Measurements from ENCODE around the gene C19orf81. TPM values are rescaled to one million over a fixed set of nuclear protein-coding genes. Genes with fewer than 3 reads are reported as not detected.
"Not testable (repeated sequence)": the region's sequence is repeated elsewhere in the genome, so short reads cannot be mapped to it uniquely, and the experiment has no call there.

The C19orf81 gene
- not detected for total RNA-seq

DNA sequence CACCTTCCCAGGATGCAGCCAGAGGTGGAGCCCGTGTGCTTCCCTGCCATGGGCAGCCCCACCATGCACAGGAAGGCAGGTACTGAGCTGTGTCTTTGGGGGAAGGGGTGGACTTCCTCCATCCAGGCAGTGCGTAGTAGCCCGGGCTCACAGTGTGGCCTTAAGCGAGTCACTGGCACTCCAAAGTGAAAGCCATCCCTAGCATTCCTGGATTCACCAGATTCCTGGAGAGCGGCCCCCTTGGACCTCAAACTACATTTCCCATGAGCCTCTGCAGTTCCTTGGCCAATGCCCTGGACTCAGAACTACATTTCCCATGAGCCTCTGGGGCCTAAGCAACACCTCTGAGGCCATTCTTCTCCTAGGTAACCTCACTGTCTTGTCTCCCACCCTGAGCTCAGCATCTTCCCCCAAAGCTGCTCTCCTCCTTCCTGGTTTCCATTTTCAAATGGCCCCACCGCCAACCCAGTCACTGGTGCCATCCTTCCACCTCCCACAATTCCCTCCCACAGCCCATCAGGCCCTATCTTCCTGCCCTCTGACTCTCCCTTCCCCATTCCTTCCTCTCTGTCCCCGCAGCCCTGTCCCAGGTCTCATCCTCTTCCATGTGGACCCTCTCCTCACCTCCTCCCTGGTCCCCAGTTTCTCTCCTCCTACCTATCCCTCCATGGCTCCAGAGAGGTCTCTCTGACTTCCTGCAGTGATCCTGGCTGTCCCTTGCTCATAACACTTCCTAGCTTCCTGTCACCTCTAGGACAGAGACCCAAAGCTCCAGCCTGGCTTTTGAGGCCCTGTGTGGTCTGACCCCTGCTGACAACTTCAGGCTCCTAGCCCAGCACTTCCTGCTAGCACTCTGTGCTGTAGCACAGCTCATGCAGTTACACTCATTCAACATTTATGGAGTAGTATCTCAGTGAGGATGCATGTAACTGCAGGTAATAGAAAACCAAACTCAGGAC is at the start of gene C19orf81:
C19orf81 (plus strand) TSS at position 13 of the 959 bp plus-strand sequence; CDS start at position 13, 0 bp downstream.
- DNase-seq, result no peak

DNA sequence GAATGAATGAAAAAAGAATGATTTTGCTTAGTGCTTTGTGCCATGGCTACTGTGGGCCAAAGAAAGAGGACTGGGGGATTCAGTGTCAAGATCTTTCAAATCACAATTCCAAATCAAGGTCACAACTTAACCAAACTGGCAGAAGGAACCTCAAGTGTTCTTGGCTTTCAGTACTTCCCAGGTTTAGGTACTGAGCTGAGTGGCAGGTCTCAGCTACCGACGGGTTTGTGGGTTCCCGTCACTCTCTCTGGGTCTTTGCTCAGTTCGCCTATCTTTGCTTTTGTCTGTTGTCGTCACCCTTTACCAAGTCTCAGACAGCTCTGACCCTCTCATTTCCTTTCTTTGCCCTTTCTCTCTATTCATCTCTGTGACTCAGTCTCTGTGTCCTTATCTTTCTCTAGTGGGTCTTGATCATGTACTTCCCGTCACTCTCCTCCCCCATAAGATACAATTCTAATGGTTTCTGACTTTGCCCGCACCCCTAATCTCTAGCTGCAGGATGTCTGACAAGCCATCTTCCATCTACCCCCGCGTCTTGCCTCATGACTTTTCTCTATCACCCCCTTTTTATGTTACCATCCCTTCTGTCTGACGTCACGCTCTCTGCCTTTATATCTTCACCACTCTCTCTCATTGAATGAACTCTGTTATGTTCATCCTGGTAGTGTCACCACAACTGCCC is 47.7 kb upstream of the C19orf81 start:
- no peak for DNase-seq

GRCh38 chr19:50602089-50602422 is 47.2 kb upstream of the C19orf81 start:
- DNase-seq, result no peak

DNA sequence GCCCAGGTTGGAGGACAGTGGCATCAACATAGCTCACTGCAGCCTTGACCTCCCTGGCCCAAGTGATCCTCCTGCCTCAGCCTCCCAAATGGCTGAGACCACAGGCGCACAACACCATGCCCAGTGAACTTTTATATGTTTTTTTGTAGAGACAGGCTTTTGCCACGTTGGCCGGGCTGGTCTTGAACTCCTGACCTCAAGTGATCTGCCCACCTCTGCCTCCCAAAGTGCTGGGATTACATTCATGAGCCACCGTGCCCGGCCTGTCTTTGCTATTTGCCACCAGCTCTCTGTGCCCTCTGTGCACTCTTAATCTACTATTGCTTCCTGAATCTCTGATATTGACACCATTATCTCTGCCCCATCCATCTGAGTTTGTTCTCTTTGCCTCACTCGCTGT is 46.7 kb upstream of the C19orf81 start:
- DNase-seq, result no peak

- DNase-seq, result no peak
These were observed 46.3 kb upstream of the C19orf81 start for GRCh38 chr19:50602935-50603334.

DNA sequence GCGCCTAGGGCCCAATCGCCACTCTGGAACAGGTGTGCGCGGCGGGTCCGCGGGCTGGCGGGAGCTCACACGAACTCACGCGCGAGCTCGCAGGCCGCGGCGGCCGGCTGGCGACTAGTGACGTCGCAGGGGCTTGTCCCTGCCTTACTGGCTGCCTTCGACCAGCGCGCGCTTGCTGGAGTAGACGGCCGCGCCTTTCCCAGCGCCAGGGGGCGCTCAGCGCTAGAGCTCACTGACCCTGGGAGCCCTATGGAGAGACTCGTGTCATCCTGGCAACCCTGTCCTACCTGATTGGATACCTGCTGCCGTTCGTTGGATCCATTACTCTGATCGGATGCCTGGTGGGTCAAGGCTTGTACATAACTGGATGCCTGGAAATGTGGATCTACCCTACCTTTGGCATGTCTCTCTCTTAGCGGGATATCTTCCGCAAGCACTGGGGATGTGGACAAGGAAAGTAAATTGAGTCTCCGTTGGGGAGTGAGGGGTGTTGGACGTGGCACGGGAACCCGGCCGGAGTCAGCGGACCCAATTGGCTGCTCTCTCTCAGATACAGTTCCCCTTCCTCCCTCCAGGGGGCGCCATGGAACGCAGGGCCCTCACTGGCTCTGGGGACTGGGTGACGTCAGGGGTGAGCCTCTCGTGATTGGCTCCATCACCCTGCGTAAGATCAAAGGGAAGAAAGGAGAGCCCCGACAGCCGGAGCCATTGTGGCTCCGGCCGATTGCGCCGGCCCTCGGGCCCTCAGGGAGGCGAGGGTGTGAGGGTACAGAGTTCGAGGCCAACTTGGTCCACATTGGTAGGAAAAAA is 44.8 kb upstream of the C19orf81 start:
- DNase-seq, result not testable (repeated sequence)

- not testable (repeated sequence) for DNase-seq
These were observed 43.0 kb upstream of the C19orf81 start for GRCh38 chr19:50606059-50606836.

GRCh38 chr19:50607388-50607787 is 41.9 kb upstream of the C19orf81 start:
- DNase-seq, result no peak

- DNase-seq, result peak; percentile 30
These were observed 41.1 kb upstream of the C19orf81 start for GRCh38 chr19:50607874-50608785.

DNA sequence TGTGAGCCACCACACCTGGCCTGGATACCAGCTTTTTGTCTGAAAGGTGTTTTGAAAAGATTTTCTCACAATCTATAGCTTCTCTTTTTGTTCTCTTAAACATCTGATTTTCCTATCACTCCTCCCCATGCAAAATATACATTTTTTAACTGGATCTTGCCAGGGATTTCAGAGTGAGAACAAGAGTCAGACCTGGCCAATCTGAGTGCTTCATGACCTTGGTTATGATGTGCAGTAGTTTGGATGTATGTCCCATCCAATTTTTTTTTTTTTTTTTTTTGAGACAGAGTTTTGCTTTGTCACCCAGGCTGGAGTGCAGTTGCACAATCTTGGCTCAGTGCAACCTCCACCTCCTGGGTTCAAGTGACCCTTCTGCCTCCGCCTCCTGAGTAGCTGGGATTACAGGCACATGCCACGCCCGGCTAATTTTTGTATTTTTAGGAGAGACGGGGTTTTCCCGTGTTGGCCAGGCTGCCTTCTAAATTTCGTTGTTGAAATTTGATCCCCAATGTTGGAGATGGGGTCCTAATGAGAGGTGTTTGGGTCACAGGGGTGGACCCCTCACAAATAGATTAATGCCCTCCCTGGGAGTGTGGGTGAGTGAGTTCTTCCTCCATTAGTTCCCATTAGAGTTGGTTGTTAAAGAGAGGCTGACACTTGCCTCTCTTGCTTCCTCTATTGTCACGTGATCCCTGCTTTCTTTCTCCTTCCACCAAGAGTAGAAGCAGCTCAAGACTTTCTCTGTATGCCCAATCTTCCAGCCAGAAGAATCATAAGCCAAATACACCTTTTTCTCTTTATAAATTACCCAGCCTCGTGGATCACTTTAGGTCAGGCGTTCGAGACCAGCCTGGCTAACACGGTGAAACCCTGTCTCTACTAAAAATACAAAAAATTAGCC is 36.5 kb upstream of the C19orf81 start:
- not testable (repeated sequence) for DNase-seq

DNA sequence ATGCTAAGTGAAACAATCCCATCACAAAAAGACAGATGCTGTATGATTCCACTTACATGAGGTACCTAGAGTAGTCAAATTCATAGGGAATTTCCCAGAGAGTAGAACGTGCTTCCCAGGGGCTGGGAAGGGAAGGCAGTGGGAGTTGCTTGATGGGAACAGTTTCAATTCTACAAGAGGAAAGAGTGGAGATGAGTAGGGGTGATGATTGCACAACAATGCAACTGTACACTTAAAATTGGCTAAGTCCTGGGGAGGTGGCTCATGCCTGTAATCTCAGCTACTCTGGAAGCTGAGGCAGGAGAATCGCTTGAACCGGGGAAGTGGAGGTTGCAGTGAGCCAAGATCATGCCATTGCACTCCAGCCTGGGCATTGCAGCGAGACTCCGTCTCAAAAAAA is 30.9 kb upstream of the C19orf81 start:
- not testable (repeated sequence) for DNase-seq

- not testable (repeated sequence) for DNase-seq
These were observed 30.1 kb upstream of the C19orf81 start for GRCh38 chr19:50619184-50619583.

GRCh38 chr19:50620394-50620906 is 28.8 kb upstream of the C19orf81 start:
- not testable (repeated sequence) for DNase-seq

DNA sequence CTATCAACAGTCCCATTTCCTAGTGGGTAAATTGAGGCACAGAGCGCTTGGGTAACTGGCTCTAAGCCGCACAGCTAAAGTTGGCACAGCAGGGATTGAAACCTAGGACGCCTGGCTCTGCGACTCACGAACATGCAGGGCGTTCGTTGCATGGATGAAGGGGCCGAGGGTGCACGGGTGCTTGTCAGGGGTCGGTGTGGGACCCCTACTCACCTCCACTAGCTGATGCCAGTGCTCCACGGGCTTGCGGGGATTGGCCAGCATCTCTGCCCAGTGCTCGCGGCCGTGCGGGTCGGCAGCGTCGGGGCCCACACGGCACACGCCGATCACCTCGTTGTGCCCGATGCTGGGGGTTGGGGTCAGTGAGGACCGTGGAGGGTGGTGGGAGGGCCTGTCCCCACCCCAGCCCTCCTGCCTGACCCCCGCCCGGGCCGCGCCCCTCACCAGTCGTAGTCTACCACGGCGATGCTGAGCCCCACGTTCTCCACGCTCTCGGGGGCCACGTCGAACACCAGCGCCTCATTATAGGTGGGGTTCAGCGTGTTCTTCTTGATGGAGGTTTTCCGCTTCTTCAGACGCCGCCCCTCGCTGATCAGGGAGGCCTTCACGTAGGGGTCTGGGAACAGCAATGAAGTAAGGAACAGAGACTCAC is 24.2 kb upstream of the C19orf81 start:
- DNase-seq, result no peak

GRCh38 chr19:50626011-50626410 is 23.2 kb upstream of the C19orf81 start:
- no peak for DNase-seq

GRCh38 chr19:50626795-50627194 is 22.4 kb upstream of the C19orf81 start:
- no peak for DNase-seq

- no peak for DNase-seq
These were observed 21.1 kb upstream of the C19orf81 start for GRCh38 chr19:50628146-50628545.

DNA sequence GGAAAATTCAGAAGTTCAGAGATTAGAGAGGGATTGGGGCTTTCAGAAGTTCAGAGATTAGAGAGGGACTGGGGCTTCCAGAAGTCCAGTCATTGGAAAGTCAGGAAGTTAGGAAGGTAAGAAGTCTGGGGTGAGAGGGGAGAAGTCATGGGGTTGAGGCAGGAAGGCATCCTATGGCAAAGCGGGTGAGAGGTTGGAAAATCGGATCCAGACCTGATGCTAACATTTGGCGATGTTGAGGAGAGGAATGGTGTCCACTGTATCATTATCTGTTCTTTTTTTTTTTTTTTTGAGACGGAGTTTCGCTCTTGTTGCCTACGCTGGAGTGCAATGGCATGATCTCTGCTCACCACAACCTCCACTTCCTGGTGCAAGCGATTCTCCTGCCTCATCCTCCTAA is 20.7 kb upstream of the C19orf81 start:
- DNase-seq, result no peak

GRCh38 chr19:50629194-50629593 is 20.1 kb upstream of the C19orf81 start:
- no peak for DNase-seq
